GM12873 (cell line): ENCODE data around the gene ADCY4.

Source experiments
- TF ChIP-seq, protein P1 (sequence below): IDR thresholded peaks from 2 replicates; pipeline ENCODE4 v1.5.1; 2012; ENCODE audit warnings: low read depth, mild to moderate bottlenecking, moderate library complexity, low read length, control low read depth; ENCODE audit not compliant: insufficient read depth; ENCODE audit errors: missing control alignments

ADCY4 gene

DNA sequence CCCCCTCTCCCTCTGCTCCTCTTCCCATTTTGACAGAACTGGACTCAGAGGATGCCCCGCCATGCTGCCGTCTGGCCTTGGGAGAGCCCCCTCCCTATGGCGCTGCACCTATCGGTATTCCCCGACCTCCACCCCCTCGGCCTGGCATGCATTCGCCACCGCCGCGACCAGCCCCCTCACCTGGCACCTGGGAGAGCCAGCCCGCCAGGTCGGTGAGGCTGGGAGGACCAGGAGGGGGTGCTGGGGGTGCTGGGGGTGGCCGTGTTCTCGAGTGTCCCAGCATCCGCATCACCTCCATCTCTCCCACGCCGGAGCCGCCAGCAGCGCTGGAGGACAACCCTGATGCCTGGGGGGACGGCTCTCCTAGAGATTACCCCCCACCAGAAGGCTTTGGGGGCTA lies 34.6 kb upstream of the ADCY4 start:
- TF ChIP-seq, protein P1, sequence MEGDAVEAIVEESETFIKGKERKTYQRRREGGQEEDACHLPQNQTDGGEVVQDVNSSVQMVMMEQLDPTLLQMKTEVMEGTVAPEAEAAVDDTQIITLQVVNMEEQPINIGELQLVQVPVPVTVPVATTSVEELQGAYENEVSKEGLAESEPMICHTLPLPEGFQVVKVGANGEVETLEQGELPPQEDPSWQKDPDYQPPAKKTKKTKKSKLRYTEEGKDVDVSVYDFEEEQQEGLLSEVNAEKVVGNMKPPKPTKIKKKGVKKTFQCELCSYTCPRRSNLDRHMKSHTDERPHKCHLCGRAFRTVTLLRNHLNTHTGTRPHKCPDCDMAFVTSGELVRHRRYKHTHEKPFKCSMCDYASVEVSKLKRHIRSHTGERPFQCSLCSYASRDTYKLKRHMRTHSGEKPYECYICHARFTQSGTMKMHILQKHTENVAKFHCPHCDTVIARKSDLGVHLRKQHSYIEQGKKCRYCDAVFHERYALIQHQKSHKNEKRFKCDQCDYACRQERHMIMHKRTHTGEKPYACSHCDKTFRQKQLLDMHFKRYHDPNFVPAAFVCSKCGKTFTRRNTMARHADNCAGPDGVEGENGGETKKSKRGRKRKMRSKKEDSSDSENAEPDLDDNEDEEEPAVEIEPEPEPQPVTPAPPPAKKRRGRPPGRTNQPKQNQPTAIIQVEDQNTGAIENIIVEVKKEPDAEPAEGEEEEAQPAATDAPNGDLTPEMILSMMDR: no peak

DNA sequence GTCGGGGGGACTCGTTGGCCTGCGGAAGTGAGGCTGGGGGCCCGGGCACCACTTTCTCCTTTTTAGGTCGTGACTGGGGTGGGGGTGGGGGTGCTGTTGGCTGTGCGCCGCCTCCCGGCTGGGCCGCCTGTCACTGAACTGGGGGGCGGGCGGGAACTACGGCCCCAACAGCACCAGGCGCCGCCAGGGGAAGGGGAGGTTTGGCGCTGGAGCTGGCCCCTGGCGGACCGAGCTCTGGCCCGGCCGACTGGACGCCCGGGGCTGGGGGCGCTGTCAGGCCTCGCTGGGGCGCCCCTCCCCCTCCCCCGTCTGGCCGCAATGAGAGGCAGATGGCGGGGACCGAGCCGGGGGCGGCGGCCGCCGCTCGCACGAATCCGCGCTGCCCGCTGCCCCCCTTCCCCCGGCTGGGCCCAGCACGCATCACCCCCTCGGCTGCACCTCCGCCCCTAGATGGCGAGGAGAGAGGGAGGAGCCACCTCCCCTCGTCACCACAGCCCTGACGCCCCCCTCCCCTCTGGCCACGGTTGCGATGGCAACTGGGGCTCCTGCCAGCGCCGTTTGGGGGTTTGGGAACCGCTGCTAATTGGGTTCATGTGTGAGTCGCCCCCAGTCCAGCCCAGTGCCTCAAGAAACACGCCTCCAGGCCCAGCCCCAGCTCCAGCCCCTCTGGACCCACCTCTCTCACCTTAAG lies 33.8 kb upstream of the ADCY4 start:
- TF ChIP-seq, protein P1: no peak

DNA sequence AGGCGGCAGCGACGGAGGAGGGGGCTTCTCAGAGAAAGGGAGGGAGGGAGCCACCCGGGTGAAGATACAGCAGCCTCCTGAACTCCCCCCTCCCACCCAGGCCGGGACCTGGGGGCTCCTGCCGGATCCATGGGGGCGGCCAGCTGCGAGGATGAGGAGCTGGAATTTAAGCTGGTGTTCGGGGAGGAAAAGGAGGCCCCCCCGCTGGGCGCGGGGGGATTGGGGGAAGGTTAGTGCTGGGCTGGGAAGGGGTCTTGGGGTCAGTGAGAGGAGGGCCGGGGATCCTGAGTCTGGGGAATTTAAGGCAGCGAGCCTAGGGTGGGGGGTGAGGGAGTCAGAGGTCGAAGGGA lies 33.3 kb upstream of the ADCY4 start:
- TF ChIP-seq, protein P1: no peak

DNA sequence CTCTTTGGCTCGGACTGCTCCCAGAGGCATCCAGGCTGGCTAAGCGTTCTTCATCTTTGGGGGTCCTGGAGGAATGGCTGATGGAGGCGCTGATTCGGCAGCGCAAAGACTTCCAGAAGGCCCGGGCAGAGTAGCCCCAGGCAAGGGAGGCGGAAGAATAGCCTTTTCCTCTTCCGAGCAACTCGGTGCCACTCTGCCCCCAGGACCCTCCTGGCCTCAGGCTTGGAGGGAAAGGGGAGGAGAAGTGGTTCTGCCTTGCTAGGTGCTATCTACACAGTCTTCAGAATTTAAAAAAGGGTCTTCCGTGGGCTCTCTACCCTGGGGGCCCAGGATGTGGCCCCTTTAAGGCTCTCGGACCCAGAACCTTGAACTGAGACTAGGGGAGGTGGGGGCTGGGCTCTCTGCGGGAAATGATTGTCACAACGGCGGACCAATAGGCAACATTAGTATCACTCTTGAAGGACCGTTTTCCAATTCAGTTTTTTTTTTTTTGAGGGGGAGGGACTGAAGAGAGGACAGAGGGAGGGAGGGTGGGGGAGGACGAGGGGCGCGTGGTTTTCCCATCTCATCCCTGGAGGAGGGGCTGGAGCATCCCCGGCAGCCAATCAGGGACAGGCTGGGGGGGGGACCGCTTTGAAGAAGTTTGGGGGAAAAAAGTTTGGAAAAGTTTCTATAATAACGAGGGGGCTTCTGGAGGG lies 32.8 kb upstream of the ADCY4 start, which contains the start of gene NFATC4:
NFATC4 (plus strand) TSS at position 671 of the 698 bp plus-strand sequence. CDS start 157 bp downstream, outside the sequence.
- TF ChIP-seq, protein P1: no peak

DNA sequence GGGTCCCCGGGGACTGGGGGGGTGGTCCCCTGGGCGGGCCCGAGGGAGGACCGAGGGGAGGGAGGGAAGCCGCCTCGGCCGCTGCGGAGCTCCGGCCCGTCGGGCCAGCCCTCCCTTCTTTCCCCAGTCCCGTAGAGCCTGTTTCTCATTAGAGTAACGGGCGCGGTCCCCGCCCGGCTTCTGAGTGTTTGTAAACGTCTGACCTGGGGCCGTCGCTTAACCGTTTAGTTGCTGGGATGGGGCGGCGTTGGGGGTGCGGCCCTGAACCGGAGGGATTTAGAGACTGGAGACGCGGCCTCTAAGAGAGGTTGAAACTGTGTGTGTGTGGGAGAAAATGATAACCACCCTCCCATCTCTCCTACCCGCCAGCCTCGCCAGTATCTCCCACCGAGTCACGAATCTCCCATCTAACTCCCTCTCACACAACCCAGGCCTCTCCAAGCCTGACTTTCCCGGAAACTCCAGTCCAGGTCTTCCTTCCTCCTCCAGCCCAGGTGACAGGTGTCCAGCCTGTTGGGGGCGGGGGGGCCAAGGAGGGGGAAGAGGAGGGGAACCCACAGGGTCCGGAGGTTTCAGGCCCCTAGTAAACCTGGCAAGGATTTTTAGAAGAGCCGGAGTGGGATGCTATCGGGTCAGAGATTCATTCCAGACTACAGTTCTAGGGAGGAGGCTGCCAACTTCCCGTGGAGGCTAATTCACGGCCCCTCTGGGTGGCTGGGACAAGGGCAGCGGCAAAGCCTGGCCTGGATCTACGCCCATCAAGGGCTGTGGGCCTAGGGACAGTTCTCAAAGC lies 32.0 kb upstream of the ADCY4 start:
- TF ChIP-seq, protein P1: no peak

DNA sequence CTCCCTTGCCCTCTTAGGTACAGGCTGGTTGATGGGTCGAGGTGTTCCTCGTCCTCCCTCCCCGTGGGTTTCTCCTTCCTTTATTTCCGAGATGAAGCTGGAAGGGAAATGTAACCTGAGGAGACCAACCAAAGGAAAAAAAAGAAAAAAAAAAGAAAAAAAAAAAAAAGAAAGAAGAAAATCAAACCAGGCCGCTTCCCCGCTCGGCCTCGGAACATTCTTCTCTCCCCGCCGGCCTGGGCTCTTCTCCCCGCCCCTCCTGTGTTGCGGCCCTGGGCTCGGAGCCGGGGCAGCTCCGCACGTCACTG lies 31.5 kb upstream of the ADCY4 start:
- TF ChIP-seq, protein P1: no peak
